Kidney (tissue), 14 donors: ENCODE results near the gene CLASP1. TPM values are rescaled to one million over a fixed set of nuclear protein-coding genes. Genes with fewer than 3 reads are reported as not detected.

ENCODE experiments used
- DNase-seq, 5 donors: peaks; one replicate each; pipeline ENCODE4 v3.0.0-alpha.2; 2013 to 2020
- FAIRE-seq: peaks from 2 replicates; lab custom pipeline; 2012; peaks lifted over from hg19 to GRCh38; lab: Jason Lieb, UNC
- H3K27ac ChIP-seq, 2 donors: one replicate each; pipeline ENCODE4 v1.7.0; 2013; ENCODE audit warnings: low read depth in 2 of 2, low read length in 2 of 2, inconsistent platforms in 1 of 2
- H3K27me3 ChIP-seq: one replicate; pipeline ENCODE4 v1.7.1; 2013; ENCODE audit warnings: low read length, inconsistent platforms; ENCODE audit not compliant: control insufficient read depth, insufficient read depth
- H3K36me3 ChIP-seq, 3 donors: one replicate each; pipeline versions ENCODE4 v1.7.0 to v1.7.1; 2013; ENCODE audit warnings: low read length in 3 of 3, control low read depth in 1 of 3, inconsistent platforms in 1 of 3; ENCODE audit not compliant: insufficient read depth in 3 of 3, control insufficient read depth in 2 of 3
- H3K4me1 ChIP-seq, 3 donors: one replicate each; pipeline versions ENCODE4 v1.7.0 to v1.7.1; 2013; ENCODE audit warnings: low read length in 3 of 3, inconsistent platforms in 1 of 3, low read depth in 1 of 3; ENCODE audit not compliant: control insufficient read depth in 2 of 3, insufficient read depth in 2 of 3
- H3K4me3 ChIP-seq, 3 donors: one replicate each; pipeline versions ENCODE4 v1.7.0 to v1.8.1; 2013; ENCODE audit warnings: low read length in 3 of 3, control low read depth in 1 of 3, inconsistent platforms in 1 of 3
- H3K9ac ChIP-seq, 3 donors: one replicate each; pipeline versions ENCODE4 v1.7.0 to v1.7.1; 2013; ENCODE audit warnings: low read length in 3 of 3, control low read depth in 1 of 3, inconsistent platforms in 1 of 3
- H3K9me3 ChIP-seq, 3 donors: one replicate each; pipeline versions ENCODE4 v1.7.0 to v1.7.1; 2013; ENCODE audit warnings: low read length in 3 of 3, control low read depth in 1 of 3, inconsistent platforms in 1 of 3; ENCODE audit not compliant: control insufficient read depth in 2 of 3, insufficient read depth in 1 of 3
- CTCF ChIP-seq: IDR thresholded peaks from 3 replicates; pipeline ENCODE4 v1.5.1; 2012; ENCODE audit warnings: mild to moderate bottlenecking, moderate library complexity, borderline replicate concordance; ENCODE audit not compliant: insufficient read depth; ENCODE audit errors: extremely low read depth
- intact Hi-C: fragments of 100-400 bp; cut with DNase I; formaldehyde crosslinking; loops from one replicate; pipeline ENCODE4 v1.11.1; 2022
- polyA plus RNA-seq: library from polyadenylated mRNA; stranded (reverse); fragments of 350-450 nt; fragmentation: Illumina TruSeq; extraction: RNeasy Lipid Tissue Mini Kit (QIAGEN cat#74804); gene quantifications from one replicate; pipeline ENCODE4 v1.2.3, GENCODE V29; 2014; ENCODE audit warnings: low read depth, low replicate concordance; ENCODE audit not compliant: insufficient read depth
- total RNA-seq: library from RNA; stranded (reverse); fragmentation: NEBNext Ultra II Directional; extraction: Animal tissue kit (Norgen Biotek cat#: 25700); gene quantifications from one replicate; pipeline ENCODE4 v1.2.1, GENCODE V29; 2021
- donor health status: control.
- donor health status: control.
- donor health status: control.
- donor health status: control.
- donor health status: control.
- donor health status: DM: yes; HTN: yes; CAD: no.
- donor health status: Normal renal cell carcinoma (clear cell type).

The CLASP1 gene
- total and polyA plus RNA-seq, 2 donors from 2014 or later: 6.8 to 71.5 TPM

GRCh38 chr2:121575800-121576199 lies 73.5 kb downstream of the CLASP1 start:
- Histone ChIP-seq H3K36me3 (no peaks in the 10 kb centered on the region), H3K27me3 (no peaks in the 10 kb centered on the region), H3K4me3 (no peak overlapping the region), H3K9ac (no peak overlapping the region), H3K9me3 (no peaks in the 10 kb centered on the region), H3K27ac (no peak overlapping the region), H3K4me1 (peaks cover 0 to 5% (median 2%) of the 10 kb centered on the region in 3 donors)
- DNase-seq: no peak
- no peak for TF ChIP-seq CTCF
- no peak for FAIRE-seq
- intact Hi-C loops: no loop called here

- Histone ChIP-seq H3K27me3 (no peaks in the 10 kb centered on the region), H3K4me3 (no peak overlapping the region), H3K27ac (no peak overlapping the region), H3K9me3 (no peaks in the 10 kb centered on the region), H3K9ac (no peak overlapping the region), H3K36me3 (no peaks in the 10 kb centered on the region), H3K4me1 (peaks cover 0 to 10% (median 1%) of the 10 kb centered on the region in 3 donors)
- TF ChIP-seq CTCF: no peak
- FAIRE-seq (no peak), DNase-seq (no peak)
- intact Hi-C loops: no loop called here
Observed at GRCh38 chr2:121570667-121571055, 78.6 kb downstream of the CLASP1 start.

GRCh38 chr2:121570036-121570666 lies 79.1 kb downstream of the CLASP1 start:
- no peak for TF ChIP-seq CTCF
- peak in 2 of 5 donors; percentile 46 to 64 for DNase-seq
- Histone ChIP-seq H3K9ac (no peak overlapping the region), H3K36me3 (no peaks in the 10 kb centered on the region), H3K27me3 (no peaks in the 10 kb centered on the region), H3K4me3 (no peak overlapping the region), H3K4me1 (peaks cover under 1 to 15% (median 5%) of the 10 kb centered on the region in 3 donors), H3K9me3 (no peaks in the 10 kb centered on the region), H3K27ac (no peak overlapping the region)
- FAIRE-seq: no peak
- intact Hi-C loops: no loop called here
